HuH-7.5 (cell line): ENCODE results near the gene SLC25A38.
"Not testable (repeated sequence)": the region's sequence is repeated elsewhere in the genome, so short reads cannot be mapped to it uniquely, and the experiment has no call there.

Experiments used
- DNase-seq: peaks from one replicate; pipeline ENCODE4 v3.0.0; 2011; ENCODE audit warnings: low spot score

SLC25A38 gene

DNA sequence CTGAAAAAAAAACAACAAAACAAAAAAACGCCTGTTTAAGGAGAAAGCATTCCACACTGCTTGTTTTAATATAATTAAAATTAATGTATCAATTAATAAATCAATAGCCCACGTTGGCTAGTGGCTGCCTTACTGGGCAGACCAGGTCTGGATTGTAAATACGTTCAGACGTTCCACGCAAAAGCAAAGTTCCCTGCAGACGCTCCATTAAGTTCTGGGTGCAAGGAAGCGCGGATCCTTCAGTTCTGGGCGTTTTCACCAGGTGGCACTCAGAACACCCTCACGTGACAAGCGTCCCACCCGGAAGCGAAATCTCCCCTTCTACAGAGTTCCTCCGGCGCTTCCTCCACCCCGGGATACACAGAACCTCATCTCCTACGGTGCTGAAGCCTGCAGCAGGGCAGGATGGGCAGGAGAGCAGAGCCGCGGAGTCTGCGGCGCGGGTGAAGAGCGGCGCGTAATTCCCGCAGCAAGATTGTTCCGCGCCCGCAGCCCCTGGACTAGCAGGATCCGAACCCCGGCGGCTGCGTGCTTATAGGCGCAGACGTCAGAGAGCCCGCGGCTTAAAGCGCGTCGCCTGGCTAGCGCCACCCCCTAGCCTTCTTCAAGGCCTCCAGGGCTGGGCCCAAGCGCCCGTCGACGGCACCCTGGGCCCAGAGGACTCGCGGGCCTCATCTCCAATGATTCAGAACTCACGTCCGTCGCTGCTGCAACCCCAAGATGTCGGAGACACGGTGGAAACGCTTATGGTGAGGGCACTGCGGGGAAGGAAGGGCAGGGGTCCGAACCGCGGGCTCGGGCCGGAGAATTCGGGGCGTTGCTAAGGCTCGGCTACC lies at the start of gene SLC25A38:
Gene SLC25A38 (plus strand): TSS at position 326 of the 836 bp plus-strand sequence. CDS start 355 bp downstream, at position 681.
- peak; percentile 84 for DNase-seq

DNA sequence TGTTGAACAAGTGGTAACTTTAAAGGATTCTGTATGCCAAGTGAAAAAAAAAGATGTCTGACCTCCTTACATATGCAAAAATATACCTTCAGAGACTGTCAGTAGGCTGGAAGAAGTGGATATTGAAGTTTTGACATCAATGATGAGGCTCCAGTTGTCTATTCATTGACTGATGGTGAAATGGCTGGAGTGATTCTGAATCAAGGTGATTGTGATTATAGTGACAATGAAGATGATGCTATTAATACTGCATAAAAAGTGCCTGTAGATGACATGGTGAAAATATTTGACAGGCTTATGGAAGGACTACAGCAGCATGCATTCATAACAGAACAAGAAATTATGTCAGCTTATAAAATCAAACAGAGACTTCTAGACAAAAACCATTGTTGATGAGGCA lies 49.6 kb upstream of the SLC25A38 start:
- no peak for DNase-seq

- no peak for DNase-seq
These were observed 49.0 kb upstream of the SLC25A38 start for GRCh38 chr3:39334205-39334604.

DNA sequence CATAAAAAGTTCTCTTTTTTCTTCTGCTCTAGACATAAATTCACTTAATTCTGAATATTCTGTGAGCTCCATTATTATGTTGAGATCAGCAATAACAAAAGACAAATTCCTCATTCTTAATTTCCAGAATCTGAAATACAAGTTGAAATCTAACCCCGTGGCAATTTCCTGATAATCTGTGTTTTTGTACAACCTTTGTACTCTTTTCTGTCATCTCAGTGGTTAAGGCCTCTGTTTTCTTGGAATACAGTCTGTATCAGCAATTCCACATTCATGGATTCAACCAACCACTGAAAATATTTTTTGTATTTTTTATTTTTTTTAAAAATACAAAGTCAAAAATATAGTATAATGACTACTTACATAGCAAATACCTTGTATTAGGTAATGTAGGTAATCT lies 45.0 kb upstream of the SLC25A38 start:
- DNase-seq = no peak

DNA sequence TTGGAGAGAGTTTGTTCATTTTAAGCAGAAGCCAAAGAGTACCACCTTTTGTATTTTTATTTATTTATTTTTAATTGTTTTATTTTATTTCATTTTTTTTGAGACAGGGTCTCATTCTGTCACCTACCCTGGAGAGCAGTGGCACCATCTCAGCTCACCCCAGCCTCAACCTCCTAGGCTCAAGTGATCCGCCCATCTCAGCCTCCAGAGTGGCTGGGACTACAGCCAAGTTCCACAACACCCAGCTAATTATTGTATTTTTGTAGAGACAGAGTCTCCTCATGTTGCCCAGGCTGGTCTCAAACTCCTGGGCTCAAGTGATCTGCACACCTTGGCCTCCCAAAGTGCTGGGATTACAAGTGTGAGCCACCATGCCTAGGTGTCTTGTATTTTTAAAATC lies 44.1 kb upstream of the SLC25A38 start:
- DNase-seq = no peak

DNA sequence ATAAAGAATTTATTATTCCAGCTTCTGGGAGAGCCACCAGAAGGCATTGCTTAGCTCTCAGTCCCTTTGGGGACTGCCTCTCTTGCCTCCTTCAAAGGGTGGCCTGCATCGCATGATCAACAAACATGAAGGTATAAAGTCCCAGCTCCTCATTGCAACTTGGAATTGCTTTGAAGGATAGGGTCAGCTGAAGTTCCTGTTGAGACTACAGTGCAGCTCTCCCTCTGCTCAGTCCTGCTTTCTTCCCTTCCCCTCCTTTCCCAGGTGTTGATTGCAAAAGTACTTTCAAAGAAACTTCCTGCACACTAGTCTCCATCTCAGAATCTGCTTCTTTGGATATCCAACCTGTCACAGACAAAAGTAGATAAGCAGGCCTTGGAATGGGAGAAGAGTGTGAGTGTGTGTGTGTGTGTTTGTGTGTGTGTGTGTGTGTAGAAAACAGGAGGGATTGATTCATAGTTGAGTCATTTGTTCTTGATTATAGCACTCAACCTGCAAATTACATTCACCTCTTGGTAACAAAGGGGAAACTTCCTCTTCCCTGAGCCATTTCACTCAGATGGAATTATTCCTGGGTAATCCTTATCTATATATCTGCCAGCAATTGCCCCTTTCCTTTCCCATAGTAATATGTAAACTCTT lies 40.0 kb upstream of the SLC25A38 start:
- no peak for DNase-seq

DNA sequence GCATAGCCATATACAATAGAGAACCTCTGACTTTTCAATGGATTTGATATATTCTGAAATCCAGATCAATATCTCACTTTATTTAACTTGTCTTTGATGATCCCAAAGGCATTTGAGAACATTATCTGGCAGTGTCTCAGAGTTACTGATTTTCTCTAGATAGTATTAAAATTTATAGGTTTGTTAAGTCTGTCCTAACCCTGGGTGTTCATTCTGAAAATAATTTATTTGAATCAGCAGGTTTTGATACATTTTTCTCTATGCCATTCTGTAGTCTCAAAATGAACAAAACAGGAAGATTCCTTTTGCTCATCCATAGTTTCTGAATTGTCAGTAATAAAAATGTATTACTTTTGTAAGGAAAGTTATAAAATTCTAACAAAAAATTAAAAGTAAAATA lies 39.4 kb upstream of the SLC25A38 start:
- no peak for DNase-seq

DNA sequence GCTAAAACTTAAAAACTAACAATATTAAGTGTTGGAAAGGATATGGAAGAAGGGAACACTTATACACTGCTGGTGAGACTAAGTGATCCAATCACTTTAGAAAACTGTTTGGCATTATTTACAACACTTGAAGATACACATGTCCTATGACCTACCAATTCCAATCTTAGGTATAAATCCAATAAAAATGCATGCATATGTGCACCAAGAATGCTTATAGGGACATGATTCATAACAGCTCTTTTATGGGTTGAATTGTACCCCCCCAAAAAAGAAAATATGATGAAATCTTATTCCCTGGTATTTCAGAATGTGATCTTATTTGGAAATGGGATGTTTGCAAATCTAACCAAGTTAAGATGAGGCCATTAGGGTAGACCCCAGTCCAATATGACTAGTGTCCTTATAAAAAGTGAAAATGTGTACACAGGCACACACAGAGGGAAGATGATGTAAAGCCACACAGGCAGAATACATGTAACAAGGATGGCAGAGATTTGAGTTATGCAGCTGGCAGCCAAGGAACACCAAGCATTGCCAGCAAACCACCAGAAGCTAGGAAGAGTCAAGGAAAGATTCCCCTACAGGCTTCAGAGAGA lies 38.3 kb upstream of the SLC25A38 start:
- DNase-seq = no peak

GRCh38 chr3:39346785-39347585 lies 36.2 kb upstream of the SLC25A38 start:
- no peak for DNase-seq

DNA sequence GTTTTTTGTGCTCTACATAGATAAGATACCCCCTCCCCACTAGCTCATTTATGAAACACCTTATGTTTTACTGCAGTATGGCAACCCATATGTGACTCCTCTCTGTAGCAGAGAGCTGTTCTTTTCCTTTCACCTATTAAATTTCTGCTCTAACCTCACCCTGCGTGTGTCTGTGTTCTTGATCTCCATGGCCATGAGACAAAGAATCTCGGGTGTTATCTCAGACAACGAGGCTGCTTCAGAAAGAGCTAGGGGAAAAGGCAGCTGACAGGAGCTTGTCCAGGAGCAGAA lies 35.6 kb upstream of the SLC25A38 start:
- no peak for DNase-seq

GRCh38 chr3:39349080-39349479 lies 34.1 kb upstream of the SLC25A38 start:
- no peak for DNase-seq

- DNase-seq = no peak
These were observed 32.5 kb upstream of the SLC25A38 start for GRCh38 chr3:39350714-39351113.

- not testable (repeated sequence) for DNase-seq
These were observed 32.0 kb upstream of the SLC25A38 start for GRCh38 chr3:39351134-39351533.

GRCh38 chr3:39353168-39353927 lies 29.8 kb upstream of the SLC25A38 start:
- not testable (repeated sequence) for DNase-seq

GRCh38 chr3:39358333-39358732 lies 24.8 kb upstream of the SLC25A38 start:
- no peak for DNase-seq

DNA sequence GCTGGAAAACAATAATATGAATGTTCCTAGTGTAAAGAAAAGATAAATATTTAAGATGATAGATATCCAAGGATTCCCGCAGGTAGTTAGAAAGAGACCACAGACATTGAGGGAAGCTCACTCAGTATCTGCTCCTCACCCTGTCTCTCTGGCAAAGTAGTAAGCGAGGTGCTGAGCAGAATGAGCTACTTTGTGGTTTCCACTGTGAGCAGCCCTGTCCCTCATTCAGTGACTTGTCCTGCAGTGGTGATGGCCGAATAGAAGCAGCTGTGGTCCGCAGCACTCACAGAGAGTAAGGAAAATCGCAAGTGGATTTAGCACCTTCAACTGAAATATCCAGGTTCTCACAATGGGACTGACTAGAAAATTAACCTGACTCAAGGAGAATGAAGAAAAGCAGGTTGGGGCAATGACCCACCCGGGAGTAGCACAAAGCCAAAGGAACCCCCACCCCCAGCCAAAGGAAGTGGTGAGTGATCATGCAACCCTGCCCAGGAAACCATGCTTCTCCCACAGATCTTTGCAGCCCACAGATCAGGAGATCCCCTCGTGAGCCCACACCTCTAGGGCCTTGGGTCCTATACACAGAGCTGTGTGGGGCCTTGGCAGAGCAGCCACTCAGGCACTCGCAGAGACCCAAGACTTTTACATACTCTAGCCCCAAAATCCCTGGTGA lies 21.8 kb upstream of the SLC25A38 start:
- DNase-seq = no peak

DNA sequence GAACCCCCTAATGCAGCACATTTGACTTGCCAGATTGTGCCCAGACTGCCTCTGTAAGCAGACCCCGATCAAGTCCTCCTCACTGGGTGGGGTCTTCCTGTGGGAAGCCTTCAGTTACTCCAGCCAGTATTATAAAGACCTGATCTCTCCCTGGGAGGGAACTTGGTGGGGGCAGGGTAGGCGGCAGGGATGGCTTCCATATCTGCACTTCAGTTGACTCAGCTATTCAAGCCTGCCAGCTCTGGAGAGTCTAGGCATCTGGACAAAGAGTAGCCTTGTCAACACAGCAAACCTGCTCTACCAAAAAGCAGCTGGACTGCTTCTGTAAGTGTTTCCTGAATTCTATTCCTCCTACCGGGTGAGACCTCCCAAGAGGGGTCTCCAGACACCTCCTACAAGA lies 21.0 kb upstream of the SLC25A38 start:
- no peak for DNase-seq

DNA sequence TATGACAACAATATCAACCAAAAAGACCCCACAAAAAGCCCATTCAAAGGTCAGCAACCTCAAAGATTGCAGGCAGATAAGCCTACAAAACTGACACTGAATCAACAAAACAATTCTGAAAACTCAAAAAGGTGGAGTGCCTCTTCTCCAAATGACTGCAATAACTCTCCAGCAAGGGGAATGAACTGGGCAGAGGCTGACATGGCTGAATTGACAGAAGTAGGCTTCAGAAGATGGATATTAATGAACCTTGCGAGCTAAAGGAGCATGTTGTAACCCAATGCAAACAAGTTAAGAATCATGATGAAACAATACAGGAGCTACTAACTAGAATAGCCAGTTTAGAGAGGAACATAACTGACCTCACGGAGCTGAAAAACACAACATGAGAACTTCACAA lies 20.4 kb upstream of the SLC25A38 start:
- DNase-seq = no peak

- DNase-seq = not testable (repeated sequence)
These were observed 12.7 kb upstream of the SLC25A38 start for GRCh38 chr3:39370450-39370849.

- no peak for DNase-seq
These were observed 10.3 kb upstream of the SLC25A38 start for GRCh38 chr3:39372833-39373232.

DNA sequence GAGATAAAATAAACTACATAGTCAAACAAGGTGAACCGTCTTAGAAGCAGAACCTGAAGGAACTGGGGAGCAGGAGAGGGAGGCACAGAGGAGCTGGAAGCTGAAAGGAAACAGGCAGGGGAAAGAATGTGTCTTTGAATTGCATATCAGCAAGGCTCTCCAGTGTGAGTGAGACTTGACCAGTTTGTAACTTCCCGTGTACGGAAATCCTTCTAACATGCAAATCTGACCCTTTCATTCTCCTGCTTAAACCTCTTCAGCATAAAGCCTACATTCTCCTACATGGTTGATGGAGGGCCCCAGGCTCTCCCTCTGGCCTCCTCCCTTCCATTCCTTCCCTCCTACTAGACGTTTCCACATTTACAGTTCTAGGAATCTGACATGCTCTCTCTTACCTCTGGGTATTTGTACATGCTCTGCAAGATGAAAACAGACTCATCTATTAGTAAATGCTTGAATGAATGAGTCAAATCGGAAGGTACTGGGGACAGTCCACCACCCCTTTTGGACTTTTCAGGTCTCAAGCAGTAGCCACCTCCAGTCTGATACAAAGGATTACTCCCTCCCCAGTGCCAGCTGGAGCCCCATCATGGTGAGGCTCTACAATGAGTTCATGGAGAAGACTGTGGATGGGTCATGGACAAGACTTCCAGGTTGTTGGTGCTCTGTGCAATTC lies 6.1 kb upstream of the SLC25A38 start:
- no peak for DNase-seq
